Tibial nerve (tissue), 4 donors: Measurements from ENCODE around the gene TUBA1B. TPM values are rescaled to one million over a fixed set of nuclear protein-coding genes. Genes with fewer than 3 reads are reported as not detected.
"Not testable (repeated sequence)": the region's sequence is repeated elsewhere in the genome, so short reads cannot be mapped to it uniquely, and the experiment has no call there.

Experiments
- DNase-seq, 2 donors: peaks; one replicate each; pipeline ENCODE4 v3.0.0-alpha.2; 2019; ENCODE audit warnings: low spot score in 2 of 2
- H3K27ac ChIP-seq, 4 donors: fragments of 200-600 bp; sonication (generic) in 3 of 4; one replicate each; pipeline ENCODE4 v1.5.1; 2017 to 2019; ENCODE audit warnings: mild to moderate bottlenecking in 1 of 4
- H3K27me3 ChIP-seq, 2 donors: fragments of 200-600 bp; sonication (generic) in 1 of 2; one replicate each; pipeline versions ENCODE4 v1.5.1 to v1.6.0; 2017 to 2019
- H3K36me3 ChIP-seq, 3 donors: fragments of 200-600 bp; sonication (generic); one replicate each; pipeline ENCODE4 v1.5.1; 2018 to 2019
- H3K4me1 ChIP-seq, 4 donors: fragments of 200-600 bp; sonication (generic) in 3 of 4; one replicate each; pipeline ENCODE4 v1.5.1; 2017 to 2019
- H3K4me3 ChIP-seq, 4 donors: fragments of 200-600 bp; sonication (generic) in 3 of 4; one replicate each; pipeline ENCODE4 v1.5.1; 2017 to 2019; ENCODE audit warnings: mild to moderate bottlenecking in 1 of 4, moderate library complexity in 1 of 4
- H3K9me3 ChIP-seq, 4 donors: fragments of 200-600 bp; sonication (generic) in 3 of 4; one replicate each; pipeline ENCODE4 v1.5.1; 2017 to 2019
- CTCF ChIP-seq, 5 experiments: fragments of 200-600 bp in 3 of 5; fragments of 450-650 bp in 2 of 5; sonication (generic) in 3 of 5; IDR thresholded peaks; one replicate each; pipeline ENCODE4 v1.5.1; 2016 to 2019; ENCODE audit warnings: antibody characterized with exemption in 5 of 5, mild to moderate bottlenecking in 3 of 5, moderate library complexity in 2 of 5
- EP300 ChIP-seq, 2 donors: sonication (generic); formaldehyde crosslinking; IDR thresholded peaks; one replicate each; pipeline ENCODE4 v1.6.1; 2017; ENCODE audit warnings: antibody characterized with exemption in 2 of 2, mild to moderate bottlenecking in 1 of 2
- POLR2A ChIP-seq, 2 donors: fragments of 450-650 bp; IDR thresholded peaks; one replicate each; pipeline ENCODE4 v1.6.1; 2017; ENCODE audit warnings: antibody characterized with exemption in 2 of 2, mild to moderate bottlenecking in 2 of 2, moderate library complexity in 2 of 2
- WGBS, 2 donors: methylation state at CpG; one replicate each; pipeline ENCODE4 v1.1.5; 2018; 5-methylcytosine and 5-hydroxymethylcytosine counted together
- total RNA-seq, 4 donors: library from RNA; depleted of rRNA; stranded (reverse); fragments of >200 nt; gene quantifications; one replicate each; pipeline ENCODE4 v1.1.0, GENCODE V29; 2016

TUBA1B gene
- total RNA-seq, 4 donors from 2014 or later: 516 to 967 (median 709) TPM

DNA sequence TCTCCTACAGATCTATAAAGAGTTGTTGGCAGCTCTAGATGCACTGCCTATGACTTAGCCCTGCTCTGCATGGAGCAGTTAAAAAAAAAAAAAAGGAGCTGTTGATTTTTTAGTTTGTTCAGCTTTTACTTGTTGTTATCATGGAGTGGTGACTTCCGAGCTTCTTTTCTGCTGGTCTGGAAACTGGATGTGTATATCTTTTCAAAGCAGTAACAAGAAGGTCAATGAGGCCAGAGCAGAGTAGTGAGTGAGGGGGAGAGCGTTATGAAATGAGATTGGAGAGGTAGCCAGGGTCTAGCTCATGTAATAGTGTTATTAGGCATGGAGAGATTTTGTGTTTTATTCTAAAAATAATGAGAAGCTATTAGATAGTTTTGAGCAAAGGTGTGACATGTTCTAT lies 13.2 kb upstream of the TUBA1B start:
- WGBS, 2 donors: 75 to 76% methylated on average over 2 of the region's 2 CpGs
- DNase-seq: no peak

DNA sequence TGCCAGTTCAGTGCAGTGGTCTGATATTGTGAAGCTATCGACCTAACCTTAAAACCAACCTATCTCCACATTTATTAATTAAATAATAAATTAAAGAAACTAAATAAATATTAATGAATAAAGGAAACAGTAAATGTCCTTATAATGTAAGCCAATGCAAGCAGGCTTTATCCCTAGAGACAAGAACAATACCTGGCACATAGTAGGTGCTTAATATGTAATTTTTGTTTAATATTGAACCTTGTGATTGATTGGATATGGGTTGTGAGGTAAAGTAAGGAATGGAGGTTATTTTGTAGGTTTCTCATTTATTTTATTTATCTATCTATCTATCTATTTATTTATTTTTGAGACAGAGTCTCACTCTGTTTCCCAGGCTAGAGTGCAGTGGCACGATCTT lies 7.8 kb upstream of the TUBA1B start:
- no peaks in the 10 kb centered on the region for H3K4me1 ChIP-seq
- 88 to 93% methylated on average over 2 of the region's 2 CpGs for WGBS, 2 donors
- TF ChIP-seq POLR2A (IDR thresholded peaks at IDR 0.05) (no peak), EP300 (IDR thresholded peaks at IDR 0.05) (no peak)

More for the DNA sequence above, 13.2 kb upstream of the TUBA1B start:
- Histone ChIP-seq H3K36me3 (peaks cover 0 to 4% (median 0%) of the 10 kb centered on the region in 3 donors), H3K27ac (no peak overlapping the region), H3K4me1 (no peaks in the 10 kb centered on the region), H3K27me3 (no peaks in the 10 kb centered on the region), H3K4me3 (no peak overlapping the region), H3K9me3 (no peaks in the 10 kb centered on the region)
- TF ChIP-seq EP300 (IDR thresholded peaks at IDR 0.05): no peak
- no peak for TF ChIP-seq POLR2A (IDR thresholded peaks at IDR 0.05)
- no peak for TF ChIP-seq CTCF (IDR thresholded peaks at IDR 0.05)

GRCh38 chr12:49138587-49138986 lies 7.4 kb upstream of the TUBA1B start:
- Histone ChIP-seq H3K4me3 (no peak overlapping the region), H3K27ac (no peak overlapping the region), H3K9me3 (no peaks in the 10 kb centered on the region), H3K4me1 (peaks cover 0 to 4% (median 0%) of the 10 kb centered on the region in 4 donors), H3K36me3 (no peaks in the 10 kb centered on the region), H3K27me3 (no peaks in the 10 kb centered on the region)
- WGBS, 2 donors: 37 to 49% methylated on average over 2 of the region's 2 CpGs
- no peak for TF ChIP-seq POLR2A (IDR thresholded peaks at IDR 0.05)
- no peak for TF ChIP-seq CTCF (IDR thresholded peaks at IDR 0.05)
- no peak for TF ChIP-seq EP300 (IDR thresholded peaks at IDR 0.05)
- DNase-seq: no peak

More for the DNA sequence above, 7.8 kb upstream of the TUBA1B start:
- Histone ChIP-seq H3K9me3 (no peaks in the 10 kb centered on the region), H3K36me3 (no peaks in the 10 kb centered on the region), H3K27ac (no peak overlapping the region), H3K4me3 (no peak overlapping the region), H3K27me3 (no peaks in the 10 kb centered on the region)
- no peak for DNase-seq

DNA sequence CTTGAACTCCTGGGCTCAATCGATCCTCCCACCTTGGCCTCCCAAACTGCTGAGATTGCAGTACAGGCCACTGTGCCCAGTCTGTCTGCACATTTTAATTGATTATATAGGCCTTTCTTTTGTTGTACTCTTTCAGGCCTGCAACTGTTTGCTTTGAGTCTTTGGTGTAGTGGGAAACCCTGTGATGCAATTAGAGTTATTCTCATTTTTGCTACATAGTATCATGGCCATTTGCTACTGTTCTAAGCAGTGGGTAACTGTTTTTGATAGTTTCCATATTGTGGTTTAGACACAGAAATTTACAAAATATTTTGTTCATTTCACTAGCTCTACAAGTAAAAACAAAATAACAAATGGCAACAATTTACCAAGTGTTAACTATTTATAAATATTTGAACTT lies 6.3 kb upstream of the TUBA1B start:
- TF ChIP-seq EP300 (IDR thresholded peaks at IDR 0.05) (no peak), CTCF (IDR thresholded peaks at IDR 0.05) (no peak), POLR2A (IDR thresholded peaks at IDR 0.05) (no peak)
- H3K27me3 ChIP-seq: no peaks in the 10 kb centered on the region
- H3K4me3 ChIP-seq: no peak overlapping the region
- H3K27ac ChIP-seq: no peak overlapping the region
- H3K4me1 ChIP-seq: peaks cover 0 to 15% (median 0%) of the 10 kb centered on the region in 4 donors
- H3K36me3 ChIP-seq: no peaks in the 10 kb centered on the region
- H3K9me3 ChIP-seq: no peaks in the 10 kb centered on the region
- DNase-seq: no peak
- 96 to 100% methylated on average over 1 of the region's 1 CpG for WGBS, 2 donors

GRCh38 chr12:49136997-49137396 lies 5.8 kb upstream of the TUBA1B start:
- H3K27me3 ChIP-seq, H3K36me3 ChIP-seq, H3K4me3 ChIP-seq, DNase-seq, H3K9me3 ChIP-seq, H3K27ac ChIP-seq: not testable (repeated sequence)
- peaks cover 0 to 20% (median 0%) of the 10 kb centered on the region in 4 donors for H3K4me1 ChIP-seq
- 93 to 96% methylated on average over 3 of the region's 3 CpGs for WGBS, 2 donors

DNA sequence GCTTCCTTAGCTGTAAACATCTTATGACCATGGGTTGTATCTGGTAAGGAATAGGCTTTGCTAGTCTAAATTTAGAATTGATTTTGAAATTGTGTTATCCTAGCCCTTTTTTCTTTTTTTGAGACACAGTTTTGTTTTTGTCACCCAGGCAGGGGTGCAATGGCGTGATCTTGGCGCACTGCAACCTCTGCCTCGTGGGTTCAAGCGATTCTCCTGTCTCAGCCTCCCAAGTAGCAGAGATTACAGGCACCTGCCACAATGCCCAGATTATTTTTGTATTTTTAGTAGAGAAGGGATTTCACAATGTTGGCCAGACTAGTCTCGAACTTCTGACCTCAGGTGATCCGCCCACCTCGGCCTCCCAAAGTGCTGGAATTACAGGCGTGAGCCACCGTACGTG lies 2.4 kb upstream of the TUBA1B start:
- Histone ChIP-seq H3K9me3 (no peaks in the 10 kb centered on the region), H3K27me3 (no peaks in the 10 kb centered on the region), H3K4me1 (peaks cover 0 to 40% (median 9%) of the 10 kb centered on the region in 4 donors), H3K27ac (peak overlapping the region; percentile 57 to 100 (median 92)), H3K4me3 (peak overlapping the region in 1 of 4 donors; percentile 99), H3K36me3 (peaks cover 0 to 13% (median 8%) of the 10 kb centered on the region in 3 donors)
- WGBS, 2 donors: 81 to 83% methylated on average over 10 of the region's 10 CpGs
- TF ChIP-seq CTCF (IDR thresholded peaks at IDR 0.05) (no peak), POLR2A (IDR thresholded peaks at IDR 0.05) (no peak), EP300 (IDR thresholded peaks at IDR 0.05) (no peak)
- DNase-seq: no peak
